ENCODE measurements around the gene WDFY4.

GRCh38 chr10:48683424-48683823, 1.2 kb upstream of the WDFY4 start:
- TF ChIP-seq CTCF (IDR thresholded peaks at IDR 0.05) (no peak), CHD2 (IDR thresholded peaks at IDR 0.05; ENCODE audit: low read length, partially characterized antibody) (no peak), HDAC2 (IDR thresholded peaks at IDR 0.05) (no peak), EP300 (IDR thresholded peaks at IDR 0.05) (no peak)
